Measurements from ENCODE around the gene KIF23.

DNA sequence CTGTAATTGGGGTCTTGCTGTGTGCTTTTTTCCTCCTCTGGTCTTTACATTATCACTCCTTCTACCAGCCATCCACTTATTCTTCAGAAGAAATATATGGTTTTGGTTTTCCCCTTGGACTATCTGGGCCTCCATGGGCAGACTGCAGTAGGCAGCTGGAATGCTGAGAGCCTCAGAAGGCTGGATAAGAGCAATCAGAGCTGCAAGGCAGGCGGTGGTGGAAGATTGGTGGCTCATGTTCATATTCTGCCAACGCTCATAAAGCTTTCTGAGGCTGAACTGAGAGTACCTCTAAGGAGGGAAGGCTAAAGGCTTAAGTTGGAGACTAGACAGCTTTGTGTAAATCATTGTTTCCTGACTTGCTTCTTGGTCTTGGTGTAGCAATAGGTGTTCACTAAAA is 32.8 kb downstream of the KIF23 start:
- TF ChIP-seq, protein P1, sequence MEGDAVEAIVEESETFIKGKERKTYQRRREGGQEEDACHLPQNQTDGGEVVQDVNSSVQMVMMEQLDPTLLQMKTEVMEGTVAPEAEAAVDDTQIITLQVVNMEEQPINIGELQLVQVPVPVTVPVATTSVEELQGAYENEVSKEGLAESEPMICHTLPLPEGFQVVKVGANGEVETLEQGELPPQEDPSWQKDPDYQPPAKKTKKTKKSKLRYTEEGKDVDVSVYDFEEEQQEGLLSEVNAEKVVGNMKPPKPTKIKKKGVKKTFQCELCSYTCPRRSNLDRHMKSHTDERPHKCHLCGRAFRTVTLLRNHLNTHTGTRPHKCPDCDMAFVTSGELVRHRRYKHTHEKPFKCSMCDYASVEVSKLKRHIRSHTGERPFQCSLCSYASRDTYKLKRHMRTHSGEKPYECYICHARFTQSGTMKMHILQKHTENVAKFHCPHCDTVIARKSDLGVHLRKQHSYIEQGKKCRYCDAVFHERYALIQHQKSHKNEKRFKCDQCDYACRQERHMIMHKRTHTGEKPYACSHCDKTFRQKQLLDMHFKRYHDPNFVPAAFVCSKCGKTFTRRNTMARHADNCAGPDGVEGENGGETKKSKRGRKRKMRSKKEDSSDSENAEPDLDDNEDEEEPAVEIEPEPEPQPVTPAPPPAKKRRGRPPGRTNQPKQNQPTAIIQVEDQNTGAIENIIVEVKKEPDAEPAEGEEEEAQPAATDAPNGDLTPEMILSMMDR (conservative IDR thresholded peaks at IDR 0.05; ENCODE audit: low read depth, low read length): no peak
- TF ChIP-seq EZH2phosphoT487 (IDR thresholded peaks at IDR 0.05; ENCODE audit: borderline replicate concordance, low read length): no peak
- TF ChIP-seq EZH2 (IDR thresholded peaks at IDR 0.05; ENCODE audit: low read length, unreplicated experiment): no peak
